K562 (cell line): ENCODE measurements around the gene BEST1. TPM values are rescaled to one million over a fixed set of nuclear protein-coding genes. Genes with fewer than 3 reads are reported as not detected.

ENCODE experiments used
- ATAC-seq: fragments of 200-7000 bp; cut with Tn5 transposase; 3 replicates; pipeline ENCODE4 v1.9.1; 2020; ENCODE audit warnings: moderate library complexity
- BruUV-seq: library from RNA; stranded (reverse); fragments of 400-500 nt; replicated peaks from 2 replicates; lab custom pipeline; 2021; lab: Mats Ljungman, UMichigan
- CTCF ChIA-PET: fragments of 300-600 bp; formaldehyde crosslinking; extraction: SDS; loops from one replicate; lab custom pipeline; 2021; ENCODE audit warnings: low intra/inter-chr PET ratio; lab: Yijun Ruan, JAX
- POLR2A ChIA-PET: fragments of 300-600, 350-650 bp; sonication (Branson Sonifier 250); formaldehyde crosslinking; extraction: SDS; loops from one replicate; lab custom pipeline; 2021; ENCODE audit warnings: antibody characterized with exemption, inconsistent platforms; lab: Yijun Ruan, JAX
- DNase-seq, 4 experiments: peaks; one replicate each; pipeline versions ENCODE4 v3.0.0 to v3.0.0-alpha.2; 2011 to 2018; ENCODE audit warnings: low spot score in 3 of 4, mixed read lengths in 3 of 4; ENCODE audit errors: extremely low read depth in 1 of 4
- FAIRE-seq: peaks from 2 replicates; lab custom pipeline; 2011; peaks lifted over from hg19 to GRCh38; lab: Jason Lieb, UNC
- H2AFZ ChIP-seq: 2 replicates; pipeline ENCODE4 v1.6.0; 2011; ENCODE audit warnings: low read depth, low read length, control low read depth, inconsistent platforms
- H3K27ac ChIP-seq: fragments of 200-600 bp; 3 replicates; pipeline ENCODE4 v1.8.0; 2011; ENCODE audit warnings: low read depth, mild to moderate bottlenecking, control low read depth, inconsistent platforms, low read length, moderate library complexity, mixed read lengths; ENCODE audit errors: extremely low read depth
- H3K27me3 ChIP-seq, 2 experiments: fragments of 300-600 bp in 1 of 2; 2 replicates in 1 of 2; 3 replicates in 1 of 2; pipeline versions ENCODE4 v1.6.0 to v1.8.0; 2011; ENCODE audit warnings: inconsistent platforms in 2 of 2, low read length in 2 of 2, mild to moderate bottlenecking in 1 of 2, mixed read lengths in 1 of 2, moderate library complexity in 1 of 2; ENCODE audit not compliant: control insufficient read depth in 2 of 2, insufficient read depth in 2 of 2
- H3K36me3 ChIP-seq: fragments of 300-600 bp; 3 replicates; pipeline ENCODE4 v1.8.0; 2011; ENCODE audit warnings: mild to moderate bottlenecking, low read length, inconsistent platforms; ENCODE audit not compliant: control insufficient read depth, insufficient read depth
- H3K4me1 ChIP-seq, 2 experiments: fragments of 200-600 bp in 1 of 2; replicated peaks in 1 of 2; 2 replicates in 1 of 2; 3 replicates in 1 of 2; pipeline versions ENCODE4 v1.5.1 to v1.8.0; 2011; ENCODE audit warnings: inconsistent platforms in 2 of 2, low read length in 2 of 2, mild to moderate bottlenecking in 1 of 2, mixed read lengths in 1 of 2, moderate library complexity in 1 of 2; ENCODE audit not compliant: control insufficient read depth in 2 of 2, insufficient read depth in 2 of 2
- H3K4me2 ChIP-seq: 2 replicates; pipeline ENCODE4 v1.6.1; 2011; ENCODE audit warnings: low read length, control low read depth, inconsistent platforms, mixed read lengths; ENCODE audit not compliant: insufficient read depth
- H3K4me3 ChIP-seq: fragments of 200-600 bp; sonication (generic), shearing (Covaris generic); 2 replicates; pipeline ENCODE4 v1.5.1; 2016; ENCODE audit warnings: control low read depth, inconsistent platforms
- H3K79me2 ChIP-seq: fragments of 200-600 bp; 3 replicates; pipeline ENCODE4 v1.8.0; 2011; ENCODE audit warnings: low read length, inconsistent platforms; ENCODE audit not compliant: control insufficient read depth, insufficient read depth
- H3K9ac ChIP-seq, 2 experiments: 2 replicates each; pipeline versions ENCODE4 v1.6.0 to v1.6.1; 2011; ENCODE audit warnings: low read depth in 2 of 2, low read length in 2 of 2, control low read depth in 1 of 2, inconsistent platforms in 1 of 2, mild to moderate bottlenecking in 1 of 2, mixed read lengths in 1 of 2; ENCODE audit not compliant: insufficient read depth in 1 of 2
- H3K9me1 ChIP-seq: one replicate; pipeline ENCODE4 v1.6.0; 2011; ENCODE audit warnings: inconsistent platforms, mild to moderate bottlenecking, low read length, moderate library complexity; ENCODE audit not compliant: control insufficient read depth, insufficient read depth
- H3K9me3 ChIP-seq: replicated peaks from 2 replicates; pipeline ENCODE4 v1.5.1; 2011; ENCODE audit warnings: low read depth, low read length, inconsistent platforms; ENCODE audit not compliant: control insufficient read depth, insufficient read depth
- H4K20me1 ChIP-seq: replicated peaks from 2 replicates; pipeline ENCODE4 v1.6.1; 2011; ENCODE audit warnings: low read length, inconsistent platforms, mixed read lengths; ENCODE audit not compliant: control insufficient read depth, insufficient read depth
- CEBPG ChIP-seq, 3 experiments: fragments of 200-800 bp in 1 of 3; sonication (Bioruptor generic) in 1 of 3; sonication (generic) in 1 of 3; formaldehyde crosslinking in 1 of 3; IDR thresholded peaks in 2 of 3; conservative IDR thresholded peaks in 1 of 3; 2 replicates each; pipeline versions ENCODE4 v1.6.1 to v1.8.0; 2016 to 2022; ENCODE audit warnings: missing compliant biosample characterization in 2 of 3, missing genetic modification characterization in 2 of 3, mild to moderate bottlenecking in 1 of 3, missing genetic modification reagents in 1 of 3
- ETV1 ChIP-seq: fragments of 450-650 bp; conservative IDR thresholded peaks from 2 replicates; pipeline ENCODE4 v1.6.1; 2016; ENCODE audit warnings: missing genetic modification characterization, control low read depth, low read depth, missing compliant biosample characterization
- HMG20A ChIP-seq: fragments of 450-650 bp; formaldehyde crosslinking; conservative IDR thresholded peaks from 2 replicates; pipeline ENCODE4 v1.4.0; 2020; ENCODE audit warnings: mild to moderate bottlenecking, mixed read lengths
- LARP7 ChIP-seq: fragments of 450-650 bp; IDR thresholded peaks from 2 replicates; pipeline ENCODE4 v1.6.1; 2016
- MTF1 ChIP-seq: fragments of 250-450 bp; sonication (Bioruptor Pico); IDR thresholded peaks from 2 replicates; pipeline ENCODE4 v1.9.0; 2021; ENCODE audit warnings: moderate library complexity, mild to moderate bottlenecking, inconsistent platforms, borderline replicate concordance
- NCOA6 ChIP-seq: fragments of 450-650 bp; IDR thresholded peaks from 2 replicates; pipeline ENCODE4 v1.6.1; 2017; ENCODE audit warnings: mild to moderate bottlenecking
- PHB ChIP-seq: fragments of 250-450 bp; sonication (Bioruptor Pico); IDR thresholded peaks from 2 replicates; pipeline ENCODE4 v1.5.0; 2021
- PHF8 ChIP-seq: fragments of 200-600 bp; sonication (generic); IDR thresholded peaks from 2 replicates; pipeline ENCODE4 v1.6.1; 2012; ENCODE audit warnings: mixed run types, mild to moderate bottlenecking, inconsistent platforms, low read length, moderate library complexity, borderline replicate concordance
- RBM15 ChIP-seq: fragments of 200-400 bp; formaldehyde crosslinking; IDR thresholded peaks from 2 replicates; pipeline ENCODE4 v1.6.1; 2018; ENCODE audit warnings: mild to moderate bottlenecking, low read length, moderate library complexity; ENCODE audit not compliant: insufficient read depth
- TAF1 ChIP-seq: IDR thresholded peaks from 2 replicates; pipeline ENCODE4 v1.6.1; 2011; ENCODE audit warnings: mild to moderate bottlenecking, low read length, moderate library complexity; ENCODE audit not compliant: insufficient read depth, control insufficient read depth, severe bottlenecking; ENCODE audit errors: extremely low read depth
- ZNF175 ChIP-seq: fragments of 200-800 bp; sonication (Bioruptor generic); IDR thresholded peaks from 2 replicates; pipeline ENCODE4 v1.6.1; 2016; ENCODE audit warnings: low read depth, mild to moderate bottlenecking, missing genetic modification characterization, missing compliant biosample characterization
- ZNF23 ChIP-seq: fragments of 250-450 bp; sonication (Bioruptor Pico); IDR thresholded peaks from 2 replicates; pipeline ENCODE4 v1.4.0; 2020; ENCODE audit warnings: mild to moderate bottlenecking
- ZNF232 ChIP-seq: sonication (generic); formaldehyde crosslinking; IDR thresholded peaks from 2 replicates; pipeline ENCODE4 v1.8.0; 2022; ENCODE audit warnings: mild to moderate bottlenecking, missing genetic modification reagents
- ZNF583 ChIP-seq: fragments of 250-450 bp; sonication (Bioruptor Pico); IDR thresholded peaks from 2 replicates; pipeline ENCODE4 v1.4.0; 2020
- ZNF644 ChIP-seq: fragments of 200-800 bp; sonication (Bioruptor generic); IDR thresholded peaks from 2 replicates; pipeline ENCODE4 v1.6.1; 2016; ENCODE audit warnings: low read depth, missing genetic modification characterization, missing compliant biosample characterization
- WGBS: fragments of 100-300 bp; shearing (Covaris generic); methylation state at CpG from one replicate; pipeline ENCODE4 v1.1.6; 2016; ENCODE audit warnings: low coverage, mixed read lengths; ENCODE audit not compliant: insufficient coverage; ENCODE audit errors: missing lambda C conversion rate; 5-methylcytosine and 5-hydroxymethylcytosine counted together
- in situ Hi-C: fragments of 300-500 bp; cut with MboI; formaldehyde crosslinking; loops from 4 replicates; pipeline ENCODE4 v1.15.0; 2018; ENCODE audit warnings: inconsistent platforms, mixed read lengths
- intact Hi-C: fragments of 100-400 bp; cut with micrococcal nuclease; formaldehyde crosslinking; loops from 2 replicates; pipeline ENCODE4 v1.14.2; 2022
- polyA plus RNA-seq, 8 experiments: library from polyadenylated mRNA; depleted of rRNA in 4 of 8; stranded (reverse) in 5 of 8; unstranded in 3 of 8; fragments of >200 nt; fragmentation: Nextera tagmentation in 2 of 8; fragmentation: Illumina TruSeq in 1 of 8; extraction: Ambion mirVana in 2 of 8; extraction: Trizol in 1 of 8; gene quantifications; 2 replicates each; pipeline versions ENCODE4 v1.2.1 to v1.2.3, GENCODE V29; 2011 to 2014; ENCODE audit warnings: inconsistent platforms in 1 of 8, missing spikeins in 1 of 8
- total RNA-seq, 7 experiments: library from RNA; depleted of rRNA in 6 of 7; stranded (reverse); fragments of >200 nt in 6 of 7; fragmentation: Illumina TruSeq in 2 of 7; extraction: Trizol in 2 of 7; gene quantifications; 2 replicates each; pipeline versions ENCODE4 v1.2.1 to v1.2.3, GENCODE V29; 2011 to 2021; ENCODE audit warnings: low replicate concordance in 1 of 7
- TF ChIP-seq, protein P1 (sequence below): sonication (generic); formaldehyde crosslinking; IDR thresholded peaks from 2 replicates; pipeline ENCODE4 v1.8.0; 2023; ENCODE audit warnings: mild to moderate bottlenecking, missing genetic modification reagents

BEST1 gene
- total and polyA plus RNA-seq, 9 of the 15 experiments (the other 6 are each of a cell fraction or from before 2014, with no cell fraction given), result 0.07 to 1.3 (median 0.40) TPM

DNA sequence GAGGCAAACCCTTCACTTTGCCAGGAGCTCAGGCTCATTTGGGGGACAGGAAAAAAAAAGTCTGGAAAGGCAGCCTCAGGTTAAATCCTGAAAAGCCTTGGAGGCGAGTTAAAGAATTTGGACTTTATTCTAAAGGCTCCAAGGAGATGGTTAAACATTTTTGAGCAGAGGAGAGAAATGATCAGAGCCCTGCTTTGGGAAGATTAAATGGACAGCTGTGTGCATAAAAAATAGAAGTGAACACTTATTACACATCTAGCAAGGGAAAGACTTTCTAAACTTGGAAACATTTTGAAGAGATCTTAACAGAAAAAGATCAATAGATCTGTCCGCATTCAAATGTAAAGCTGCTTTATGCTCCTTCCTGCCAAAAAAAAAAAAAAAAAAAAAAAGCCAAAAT lies 24.4 kb upstream of the BEST1 start:
- Histone ChIP-seq H3K9me1 (no peaks in the 10 kb centered on the region), H3K79me2 (no peaks in the 10 kb centered on the region), H3K4me3 (no peak overlapping the region), H4K20me1 (no peaks in the 10 kb centered on the region), H3K27ac (no peak overlapping the region), H2AFZ (no peak overlapping the region), H3K27me3 (no peaks in the 10 kb centered on the region), H3K9me3 (no peaks in the 10 kb centered on the region), H3K36me3 (no peaks in the 10 kb centered on the region), H3K9ac (no peak overlapping the region), H3K4me2 (no peak overlapping the region), H3K4me1 (peaks cover 22 to 37% of the 10 kb centered on the region in 2 experiments)
- in situ Hi-C loops, result no loop called here
- POLR2A ChIA-PET, result interaction anchor here (0.7 to 3.6 kb wide), 4 partner anchors 18 to 46 kb away, joined by 3 to 17 read pairs (median 3); partner anchors contain the start of gene BEST1
- intact Hi-C loops, result no loop called here
- 76% methylated on average over 2 of the region's 2 CpGs for WGBS
- ATAC-seq (no peak), FAIRE-seq (no peak), DNase-seq (no peak)
- BruUV-seq, result no TSS peak
- CTCF ChIA-PET, result no interaction called here
- TF ChIP-seq LARP7 (no peak), RBM15 (no peak), PHF8 (no peak), HMG20A (CRISPR knock-in tag) (no peak), ZNF583 (no peak), TAF1 (no peak), ZNF175 (no peak), ZNF644 (tag) (no peak), NCOA6 (no peak), PHB (CRISPR knock-in tag) (no peak), MTF1 (no peak), ZNF23 (no peak), ETV1 (tag) (no peak), CEBPG (CRISPR knock-in tag; IDR thresholded peaks at IDR 0.05) (no peak), CEBPG (tag; conservative IDR thresholded peaks at IDR 0.05 in 1 of 2, IDR thresholded peaks at IDR 0.05 in 1 of 2) (no peak), ZNF232 (CRISPR knock-in tag) (no peak)
- TF ChIP-seq, protein P1, sequence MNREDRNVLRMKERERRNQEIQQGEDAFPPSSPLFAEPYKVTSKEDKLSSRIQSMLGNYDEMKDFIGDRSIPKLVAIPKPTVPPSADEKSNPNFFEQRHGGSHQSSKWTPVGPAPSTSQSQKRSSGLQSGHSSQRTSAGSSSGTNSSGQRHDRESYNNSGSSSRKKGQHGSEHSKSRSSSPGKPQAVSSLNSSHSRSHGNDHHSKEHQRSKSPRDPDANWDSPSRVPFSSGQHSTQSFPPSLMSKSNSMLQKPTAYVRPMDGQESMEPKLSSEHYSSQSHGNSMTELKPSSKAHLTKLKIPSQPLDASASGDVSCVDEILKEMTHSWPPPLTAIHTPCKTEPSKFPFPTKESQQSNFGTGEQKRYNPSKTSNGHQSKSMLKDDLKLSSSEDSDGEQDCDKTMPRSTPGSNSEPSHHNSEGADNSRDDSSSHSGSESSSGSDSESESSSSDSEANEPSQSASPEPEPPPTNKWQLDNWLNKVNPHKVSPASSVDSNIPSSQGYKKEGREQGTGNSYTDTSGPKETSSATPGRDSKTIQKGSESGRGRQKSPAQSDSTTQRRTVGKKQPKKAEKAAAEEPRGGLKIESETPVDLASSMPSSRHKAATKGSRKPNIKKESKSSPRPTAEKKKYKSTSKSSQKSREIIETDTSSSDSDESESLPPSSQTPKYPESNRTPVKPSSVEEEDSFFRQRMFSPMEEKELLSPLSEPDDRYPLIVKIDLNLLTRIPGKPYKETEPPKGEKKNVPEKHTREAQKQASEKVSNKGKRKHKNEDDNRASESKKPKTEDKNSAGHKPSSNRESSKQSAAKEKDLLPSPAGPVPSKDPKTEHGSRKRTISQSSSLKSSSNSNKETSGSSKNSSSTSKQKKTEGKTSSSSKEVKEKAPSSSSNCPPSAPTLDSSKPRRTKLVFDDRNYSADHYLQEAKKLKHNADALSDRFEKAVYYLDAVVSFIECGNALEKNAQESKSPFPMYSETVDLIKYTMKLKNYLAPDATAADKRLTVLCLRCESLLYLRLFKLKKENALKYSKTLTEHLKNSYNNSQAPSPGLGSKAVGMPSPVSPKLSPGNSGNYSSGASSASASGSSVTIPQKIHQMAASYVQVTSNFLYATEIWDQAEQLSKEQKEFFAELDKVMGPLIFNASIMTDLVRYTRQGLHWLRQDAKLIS (CRISPR knock-in tag), result no peak
